A549 (cell line): Measurements from ENCODE around the gene VOPP1.

Experiments used
- BHLHE40 ChIP-seq: IDR thresholded peaks from 2 replicates; pipeline ENCODE4 v1.6.1; 2012; ENCODE audit warnings: low read depth, low read length, inconsistent platforms
- CBX2 ChIP-seq: fragments of 200-600 bp; sonication (generic); IDR thresholded peaks from 2 replicates; pipeline ENCODE4 v1.6.1; 2016; ENCODE audit warnings: low read depth, mild to moderate bottlenecking, borderline replicate concordance
- CTCF ChIP-seq: fragments of >200 bp; sonication (Bioruptor Twin); formaldehyde crosslinking; IDR thresholded peaks from 3 replicates; pipeline ENCODE4 v1.5.1; 2016
- MYC ChIP-seq: IDR thresholded peaks from 2 replicates; pipeline ENCODE4 v1.6.1; 2012; ENCODE audit warnings: mild to moderate bottlenecking, inconsistent platforms, low read length, improper control_type of control experiment, borderline replicate concordance
- POLR2A ChIP-seq: IDR thresholded peaks from 2 replicates; pipeline ENCODE4 v1.6.1; 2012; ENCODE audit warnings: mild to moderate bottlenecking, low read length
- POLR2AphosphoS2 ChIP-seq: conservative IDR thresholded peaks from 2 replicates; pipeline ENCODE4 v1.6.1; 2012; ENCODE audit warnings: low read length, improper control_type of control experiment, inconsistent platforms
- TF ChIP-seq, protein P1 (sequence below): fragments of 200-600 bp; sonication (generic); IDR thresholded peaks from 2 replicates; pipeline ENCODE4 v1.6.1; 2016; ENCODE audit warnings: antibody characterized with exemption, mild to moderate bottlenecking, moderate library complexity

DNA sequence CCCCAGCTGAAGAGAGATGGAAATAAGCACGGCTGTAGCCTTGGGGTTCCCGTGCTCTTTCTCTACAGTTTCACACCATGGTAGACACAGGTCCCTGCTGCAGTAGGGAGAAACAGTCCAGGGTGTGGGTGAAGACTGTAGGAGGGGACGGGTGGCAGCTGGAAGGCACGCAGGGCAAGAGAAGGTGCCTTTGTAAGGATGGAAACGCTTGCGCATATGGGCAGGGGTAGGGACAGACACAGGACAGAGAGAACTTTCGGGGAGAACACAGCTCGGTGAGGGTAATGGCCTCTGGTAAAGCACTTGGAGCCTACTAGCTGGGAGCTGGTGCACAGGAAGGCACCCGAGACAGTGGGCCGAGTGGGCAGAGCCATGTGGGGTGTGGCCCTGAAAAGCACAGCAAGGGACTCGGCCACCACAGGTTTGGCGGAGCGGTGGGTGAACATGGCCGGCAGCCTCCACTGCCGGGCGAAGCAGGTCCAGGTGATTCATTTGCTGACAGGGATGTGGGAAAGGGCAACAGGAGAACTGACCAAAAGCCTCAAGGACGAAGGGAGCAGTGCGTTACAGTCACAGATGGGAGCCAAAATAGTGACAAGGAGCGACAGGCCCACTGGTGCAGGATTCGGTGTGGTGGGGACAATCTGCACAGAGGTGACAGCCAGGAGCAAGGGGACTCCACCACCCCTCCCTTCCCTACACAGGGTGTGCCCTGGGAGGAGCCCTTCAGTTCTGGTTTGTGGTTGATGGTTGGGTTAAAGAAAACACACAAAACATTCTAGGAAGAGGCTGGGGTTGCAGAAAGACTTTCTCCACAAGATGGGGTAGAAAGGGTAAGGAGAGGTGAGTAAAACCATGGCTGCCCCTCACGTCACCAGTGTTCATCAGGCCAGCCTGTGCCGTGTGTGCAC lies 97.1 kb downstream of the VOPP1 start:
- TF ChIP-seq CBX2 (no peak), MYC (no peak), CTCF (no peak), POLR2AphosphoS2 (no peak), POLR2A (no peak), BHLHE40 (no peak)
- TF ChIP-seq, protein P1, sequence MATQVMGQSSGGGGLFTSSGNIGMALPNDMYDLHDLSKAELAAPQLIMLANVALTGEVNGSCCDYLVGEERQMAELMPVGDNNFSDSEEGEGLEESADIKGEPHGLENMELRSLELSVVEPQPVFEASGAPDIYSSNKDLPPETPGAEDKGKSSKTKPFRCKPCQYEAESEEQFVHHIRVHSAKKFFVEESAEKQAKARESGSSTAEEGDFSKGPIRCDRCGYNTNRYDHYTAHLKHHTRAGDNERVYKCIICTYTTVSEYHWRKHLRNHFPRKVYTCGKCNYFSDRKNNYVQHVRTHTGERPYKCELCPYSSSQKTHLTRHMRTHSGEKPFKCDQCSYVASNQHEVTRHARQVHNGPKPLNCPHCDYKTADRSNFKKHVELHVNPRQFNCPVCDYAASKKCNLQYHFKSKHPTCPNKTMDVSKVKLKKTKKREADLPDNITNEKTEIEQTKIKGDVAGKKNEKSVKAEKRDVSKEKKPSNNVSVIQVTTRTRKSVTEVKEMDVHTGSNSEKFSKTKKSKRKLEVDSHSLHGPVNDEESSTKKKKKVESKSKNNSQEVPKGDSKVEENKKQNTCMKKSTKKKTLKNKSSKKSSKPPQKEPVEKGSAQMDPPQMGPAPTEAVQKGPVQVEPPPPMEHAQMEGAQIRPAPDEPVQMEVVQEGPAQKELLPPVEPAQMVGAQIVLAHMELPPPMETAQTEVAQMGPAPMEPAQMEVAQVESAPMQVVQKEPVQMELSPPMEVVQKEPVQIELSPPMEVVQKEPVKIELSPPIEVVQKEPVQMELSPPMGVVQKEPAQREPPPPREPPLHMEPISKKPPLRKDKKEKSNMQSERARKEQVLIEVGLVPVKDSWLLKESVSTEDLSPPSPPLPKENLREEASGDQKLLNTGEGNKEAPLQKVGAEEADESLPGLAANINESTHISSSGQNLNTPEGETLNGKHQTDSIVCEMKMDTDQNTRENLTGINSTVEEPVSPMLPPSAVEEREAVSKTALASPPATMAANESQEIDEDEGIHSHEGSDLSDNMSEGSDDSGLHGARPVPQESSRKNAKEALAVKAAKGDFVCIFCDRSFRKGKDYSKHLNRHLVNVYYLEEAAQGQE: no peak
